Bronchial epithelial cell (primary cell): ENCODE measurements around the gene MAST4. TPM values are rescaled to one million over a fixed set of nuclear protein-coding genes. Genes with fewer than 3 reads are reported as not detected.

Experiments used
- DNase-seq: peaks from one replicate; pipeline ENCODE4 v3.0.0-alpha.2; 2010; ENCODE audit warnings: low read depth
- FAIRE-seq: peaks from 2 replicates; lab custom pipeline; 2011; peaks lifted over from hg19 to GRCh38; lab: Jason Lieb, UNC
- H3K27me3 ChIP-seq: 2 replicates; pipeline ENCODE4 v1.5.1; 2011; ENCODE audit warnings: low read length; ENCODE audit not compliant: control insufficient read depth, insufficient read depth
- H3K36me3 ChIP-seq: 2 replicates; pipeline ENCODE4 v1.5.1; 2011; ENCODE audit warnings: low read length; ENCODE audit not compliant: control insufficient read depth, insufficient read depth
- H3K4me3 ChIP-seq: 2 replicates; pipeline ENCODE4 v1.5.1; 2011; ENCODE audit warnings: mild to moderate bottlenecking, low read depth, low read length, control low read depth
- total RNA-seq: library from RNA; depleted of rRNA; stranded (reverse); fragments of >200 nt; gene quantifications from 2 replicates; pipeline ENCODE4 v1.2.1, GENCODE V29; 2014
- TF ChIP-seq, protein P1 (sequence below): IDR thresholded peaks from 2 replicates; pipeline ENCODE4 v1.5.1; 2011; ENCODE audit warnings: mild to moderate bottlenecking, moderate library complexity, low read length, control low read depth, inconsistent platforms; ENCODE audit not compliant: insufficient read depth, severe bottlenecking

MAST4 gene
- total RNA-seq, 1 donor from 2014 or later, result 10.3 TPM

DNA sequence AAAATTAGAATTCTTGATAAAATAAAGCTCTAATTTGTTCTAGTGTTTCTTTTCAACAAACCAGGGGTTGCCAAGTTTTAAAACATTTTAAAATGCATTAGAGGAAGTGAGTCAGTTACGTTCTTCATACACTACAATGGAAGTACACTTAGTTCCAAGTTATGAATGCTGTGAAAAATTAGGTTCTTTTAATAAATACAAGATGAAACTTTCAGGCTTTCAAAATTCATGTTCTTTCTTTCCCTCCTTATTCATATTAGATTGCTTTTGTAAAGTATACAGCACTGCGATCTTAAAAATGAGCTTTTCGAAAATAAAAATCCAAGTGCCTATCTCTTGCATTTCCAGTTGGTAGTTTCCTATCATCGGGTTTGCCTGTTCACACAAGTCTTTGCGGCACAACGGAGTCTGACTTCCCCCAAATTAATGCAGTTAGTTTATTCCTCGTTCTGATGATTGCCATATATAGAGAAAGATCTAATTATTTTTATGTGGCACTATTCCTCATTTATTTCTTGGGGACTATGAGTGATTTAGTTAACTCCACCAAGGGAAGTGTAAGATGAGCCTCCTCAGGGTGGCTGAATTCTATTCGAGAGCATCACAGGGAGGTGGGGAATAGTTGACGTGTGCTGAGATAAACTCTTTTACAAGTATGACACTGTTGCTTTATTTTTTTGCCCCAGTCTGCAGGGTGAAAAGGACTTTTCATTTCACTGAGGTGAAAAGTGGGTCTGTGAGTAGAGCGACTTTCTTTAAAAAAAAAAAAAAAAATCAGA is 362.2 kb downstream of the MAST4 start:
- TF ChIP-seq, protein P1, sequence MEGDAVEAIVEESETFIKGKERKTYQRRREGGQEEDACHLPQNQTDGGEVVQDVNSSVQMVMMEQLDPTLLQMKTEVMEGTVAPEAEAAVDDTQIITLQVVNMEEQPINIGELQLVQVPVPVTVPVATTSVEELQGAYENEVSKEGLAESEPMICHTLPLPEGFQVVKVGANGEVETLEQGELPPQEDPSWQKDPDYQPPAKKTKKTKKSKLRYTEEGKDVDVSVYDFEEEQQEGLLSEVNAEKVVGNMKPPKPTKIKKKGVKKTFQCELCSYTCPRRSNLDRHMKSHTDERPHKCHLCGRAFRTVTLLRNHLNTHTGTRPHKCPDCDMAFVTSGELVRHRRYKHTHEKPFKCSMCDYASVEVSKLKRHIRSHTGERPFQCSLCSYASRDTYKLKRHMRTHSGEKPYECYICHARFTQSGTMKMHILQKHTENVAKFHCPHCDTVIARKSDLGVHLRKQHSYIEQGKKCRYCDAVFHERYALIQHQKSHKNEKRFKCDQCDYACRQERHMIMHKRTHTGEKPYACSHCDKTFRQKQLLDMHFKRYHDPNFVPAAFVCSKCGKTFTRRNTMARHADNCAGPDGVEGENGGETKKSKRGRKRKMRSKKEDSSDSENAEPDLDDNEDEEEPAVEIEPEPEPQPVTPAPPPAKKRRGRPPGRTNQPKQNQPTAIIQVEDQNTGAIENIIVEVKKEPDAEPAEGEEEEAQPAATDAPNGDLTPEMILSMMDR, result no peak
- DNase-seq, result peak; percentile 58
- Histone ChIP-seq H3K36me3 (no peaks in the 10 kb centered on the region), H3K4me3 (peak overlapping the region; percentile 15), H3K27me3 (no peaks in the 10 kb centered on the region)
- no peak for FAIRE-seq

DNA sequence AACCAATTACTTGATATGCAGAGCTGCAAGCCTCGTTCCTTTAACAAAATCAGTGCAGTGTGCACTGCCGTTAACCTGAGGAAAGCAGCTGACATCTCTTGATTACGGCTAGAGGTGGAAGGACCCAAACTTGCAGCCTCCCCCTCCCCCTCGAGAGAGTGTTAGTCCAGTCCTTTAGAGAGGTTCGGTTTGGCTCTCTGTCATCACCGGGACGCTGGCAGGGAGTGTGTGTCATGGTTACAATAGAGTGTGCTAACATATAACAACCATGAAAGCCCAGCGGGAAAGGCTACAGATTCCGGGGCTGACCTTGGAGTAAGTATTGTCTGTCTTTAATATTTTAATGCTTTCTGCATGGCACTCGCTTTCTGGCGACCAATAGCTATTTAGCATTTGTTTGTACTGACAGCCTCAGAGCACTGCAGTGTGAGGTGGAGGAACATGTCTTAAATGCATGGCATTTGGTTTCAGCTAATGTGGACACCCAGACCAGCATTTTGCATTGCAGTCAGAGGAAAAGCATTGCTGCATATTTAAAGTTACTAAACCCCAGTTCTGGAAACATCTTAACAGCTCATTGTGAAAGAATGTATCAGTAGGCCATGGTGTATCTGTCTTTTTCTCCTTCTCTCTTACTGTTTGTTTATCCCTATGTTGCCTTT is 362.9 kb downstream of the MAST4 start:
- Histone ChIP-seq H3K36me3 (no peaks in the 10 kb centered on the region), H3K4me3 (peak overlapping the region; percentile 15), H3K27me3 (no peaks in the 10 kb centered on the region)
- DNase-seq (peak; percentile 74), FAIRE-seq (no peak)
- TF ChIP-seq, protein P1, result no peak

DNA sequence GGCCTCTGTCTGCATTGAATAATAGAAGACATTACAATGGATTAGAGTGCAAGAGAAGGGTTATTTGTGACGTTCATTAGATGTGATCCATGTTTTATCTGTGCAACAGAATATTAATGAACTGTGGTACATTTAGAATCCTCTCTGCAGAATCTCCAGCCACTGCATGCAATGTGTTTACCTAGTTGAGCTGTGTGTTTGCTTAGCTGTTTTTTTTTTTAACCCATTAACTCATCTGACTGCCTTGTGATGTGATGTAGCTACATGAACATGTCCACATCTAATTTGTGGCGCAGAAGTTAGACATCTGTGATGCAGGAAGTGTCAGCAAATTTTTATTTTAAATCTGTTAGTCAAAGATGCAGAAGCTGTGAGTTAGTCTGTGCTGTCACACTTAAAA is 363.5 kb downstream of the MAST4 start:
- Histone ChIP-seq H3K36me3 (no peaks in the 10 kb centered on the region), H3K4me3 (no peak overlapping the region), H3K27me3 (no peaks in the 10 kb centered on the region)
- FAIRE-seq (no peak), DNase-seq (peak; percentile 79)
- TF ChIP-seq, protein P1, result no peak

DNA sequence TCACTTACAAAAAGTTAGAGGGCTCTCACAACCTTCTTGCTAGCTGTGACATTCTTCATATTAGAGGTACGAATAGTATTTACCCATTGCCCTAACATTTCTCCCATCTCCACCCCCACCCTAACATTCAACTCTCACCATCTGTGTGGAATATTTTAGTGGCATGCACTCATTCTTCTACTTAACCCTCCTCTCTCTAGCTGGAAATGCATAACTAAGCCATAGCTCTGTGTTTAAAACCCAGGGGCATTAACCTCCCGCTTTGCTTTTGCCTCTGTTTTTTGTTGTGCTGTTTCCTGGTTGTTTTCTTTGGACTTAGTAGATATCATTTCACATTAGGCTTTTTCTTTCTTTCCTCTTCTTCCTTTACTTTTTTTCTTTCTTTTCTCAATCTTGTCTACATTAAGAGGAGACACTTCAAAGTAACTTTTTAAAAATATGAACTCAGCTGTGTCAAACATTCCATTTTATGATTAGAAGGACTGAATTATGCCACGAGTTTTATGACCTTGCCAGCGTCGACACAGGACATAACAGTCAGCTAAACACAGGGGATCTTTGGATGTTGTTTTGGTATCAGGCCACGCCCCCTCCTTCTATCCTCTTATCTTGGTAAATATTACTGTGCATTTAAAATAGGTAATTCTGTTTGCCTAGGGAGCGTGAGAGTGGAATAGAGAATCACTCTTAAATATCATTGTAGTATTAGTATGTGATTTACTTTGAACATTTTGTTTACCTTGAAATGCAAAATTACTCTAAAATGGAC is 364.4 kb downstream of the MAST4 start:
- TF ChIP-seq, protein P1, result no peak
- no peaks in the 10 kb centered on the region for H3K36me3 ChIP-seq
- no peaks in the 10 kb centered on the region for H3K27me3 ChIP-seq
- no peak for DNase-seq
- no peak for FAIRE-seq
- no peak overlapping the region for H3K4me3 ChIP-seq

DNA sequence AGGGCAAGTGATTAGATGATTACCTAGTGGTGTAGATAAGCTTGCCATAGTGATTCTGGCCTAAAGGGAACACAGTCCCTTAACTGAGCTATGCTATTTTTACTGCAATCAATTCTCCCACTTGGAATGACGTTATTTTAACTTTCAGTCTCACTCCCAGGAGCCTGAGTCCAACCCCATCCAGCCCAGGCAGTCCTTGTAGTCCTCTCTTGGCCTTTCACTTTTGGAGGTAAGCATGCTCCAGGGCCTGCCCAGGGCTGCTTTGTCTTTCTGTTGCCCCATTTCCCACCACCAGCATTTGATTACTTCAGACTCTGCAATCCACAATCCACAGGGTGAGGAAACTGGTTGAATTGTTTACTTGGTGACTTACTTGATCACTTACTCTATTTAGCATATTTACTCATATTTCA is 367.4 kb downstream of the MAST4 start:
- H3K36me3 ChIP-seq, result no peaks in the 10 kb centered on the region
- TF ChIP-seq, protein P1, result no peak
- peak; percentile 78 for DNase-seq
- H3K4me3 ChIP-seq, result no peak overlapping the region
- no peaks in the 10 kb centered on the region for H3K27me3 ChIP-seq
- FAIRE-seq, result no peak
